ENCODE measurements around the gene MTARC1. TPM values are rescaled to one million over a fixed set of nuclear protein-coding genes. Genes with fewer than 3 reads are reported as not detected.

Gene MTARC1
- total RNA-seq, 1 donor from 2014 or later = 18.0 TPM

DNA sequence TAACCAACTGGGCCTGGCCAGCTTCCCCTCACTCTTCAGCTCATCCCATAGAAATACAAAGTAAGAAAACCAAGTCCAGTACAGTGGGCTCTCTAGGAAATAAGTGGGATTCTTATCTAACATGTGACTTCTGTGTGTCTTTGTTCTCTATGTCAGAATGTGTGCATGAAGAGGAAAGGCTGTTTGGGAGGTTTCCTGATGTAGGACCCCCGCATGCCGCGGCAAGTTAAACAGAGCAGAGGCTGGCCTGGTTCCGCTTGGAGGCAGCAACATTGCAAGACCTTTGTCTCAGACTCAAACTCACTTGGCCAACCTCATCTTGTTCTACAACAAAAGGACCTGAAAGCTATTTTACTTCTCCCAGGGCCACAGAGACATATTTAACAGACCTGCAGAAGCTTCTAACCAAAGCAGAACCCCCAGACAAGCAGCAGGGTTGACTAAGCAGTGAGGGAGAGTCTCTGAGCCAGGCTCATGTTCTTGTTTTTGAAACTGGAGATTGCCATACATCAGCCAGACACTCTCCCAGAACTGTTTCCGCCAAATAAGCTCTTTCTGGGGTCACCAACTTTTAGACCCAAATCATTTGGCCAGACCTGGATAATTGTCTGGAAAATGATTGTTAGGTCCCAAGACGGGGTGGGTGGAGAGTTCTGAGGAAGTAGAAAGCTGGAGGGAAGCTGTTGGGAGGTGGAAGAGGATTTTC, 32.3 kb upstream of the MTARC1 start:
- Mint-ChIP-seq H3K4me1 (ENCODE audit: unreplicated experiment) (peaks cover 32% of the 10 kb centered on the region), H3K27ac (no peak overlapping the region), H3K4me3 (no peak overlapping the region), H3K27me3 (no peaks in the 10 kb centered on the region), H3K9me3 (no peaks in the 10 kb centered on the region), H3K36me3 (peaks cover 18% of the 10 kb centered on the region)
- TF ChIP-seq, protein P1, sequence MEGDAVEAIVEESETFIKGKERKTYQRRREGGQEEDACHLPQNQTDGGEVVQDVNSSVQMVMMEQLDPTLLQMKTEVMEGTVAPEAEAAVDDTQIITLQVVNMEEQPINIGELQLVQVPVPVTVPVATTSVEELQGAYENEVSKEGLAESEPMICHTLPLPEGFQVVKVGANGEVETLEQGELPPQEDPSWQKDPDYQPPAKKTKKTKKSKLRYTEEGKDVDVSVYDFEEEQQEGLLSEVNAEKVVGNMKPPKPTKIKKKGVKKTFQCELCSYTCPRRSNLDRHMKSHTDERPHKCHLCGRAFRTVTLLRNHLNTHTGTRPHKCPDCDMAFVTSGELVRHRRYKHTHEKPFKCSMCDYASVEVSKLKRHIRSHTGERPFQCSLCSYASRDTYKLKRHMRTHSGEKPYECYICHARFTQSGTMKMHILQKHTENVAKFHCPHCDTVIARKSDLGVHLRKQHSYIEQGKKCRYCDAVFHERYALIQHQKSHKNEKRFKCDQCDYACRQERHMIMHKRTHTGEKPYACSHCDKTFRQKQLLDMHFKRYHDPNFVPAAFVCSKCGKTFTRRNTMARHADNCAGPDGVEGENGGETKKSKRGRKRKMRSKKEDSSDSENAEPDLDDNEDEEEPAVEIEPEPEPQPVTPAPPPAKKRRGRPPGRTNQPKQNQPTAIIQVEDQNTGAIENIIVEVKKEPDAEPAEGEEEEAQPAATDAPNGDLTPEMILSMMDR (conservative IDR thresholded peaks at IDR 0.05) = no peak
- DNase-seq (ENCODE audit: extremely low spot score, unreplicated experiment) = no peak

- Mint-ChIP-seq H3K4me1 (ENCODE audit: unreplicated experiment) (peaks cover 29% of the 10 kb centered on the region), H3K36me3 (peaks cover 21% of the 10 kb centered on the region), H3K9me3 (no peaks in the 10 kb centered on the region), H3K27ac (no peak overlapping the region), H3K4me3 (no peak overlapping the region), H3K27me3 (no peaks in the 10 kb centered on the region)
- TF ChIP-seq, protein P1 (conservative IDR thresholded peaks at IDR 0.05) = no peak
- no peak for DNase-seq (ENCODE audit: extremely low spot score, unreplicated experiment)
Measured at GRCh38 chr1:220754918-220755295, 31.8 kb upstream of the MTARC1 start.

DNA sequence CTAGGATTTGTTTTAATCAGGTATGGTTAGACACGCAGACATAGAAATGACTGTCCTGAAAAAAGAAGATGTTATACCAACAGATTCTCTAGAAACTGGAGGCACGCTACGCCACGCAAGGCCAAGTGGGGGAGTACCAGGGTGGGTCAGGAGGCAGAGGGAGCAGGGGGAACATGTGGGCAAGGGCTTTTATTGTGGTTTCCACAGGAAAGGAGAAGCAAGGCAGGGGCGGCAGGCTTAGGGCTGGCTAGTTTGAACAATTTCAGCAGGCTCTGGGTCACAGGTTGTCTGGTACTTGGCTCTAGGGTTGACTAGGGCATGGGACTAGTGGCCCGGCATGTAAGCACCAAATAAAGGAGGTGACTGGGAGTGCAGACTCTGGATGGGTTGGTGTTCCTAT, 31.4 kb upstream of the MTARC1 start:
- Mint-ChIP-seq H3K27ac (no peak overlapping the region), H3K27me3 (no peaks in the 10 kb centered on the region), H3K4me1 (ENCODE audit: unreplicated experiment) (peaks cover 26% of the 10 kb centered on the region), H3K4me3 (no peak overlapping the region), H3K36me3 (peaks cover 21% of the 10 kb centered on the region), H3K9me3 (no peaks in the 10 kb centered on the region)
- DNase-seq (ENCODE audit: extremely low spot score, unreplicated experiment) = no peak
- TF ChIP-seq, protein P1 (conservative IDR thresholded peaks at IDR 0.05) = no peak

GRCh38 chr1:220757441-220757840, 29.3 kb upstream of the MTARC1 start:
- H3K36me3 Mint-ChIP-seq = peaks cover 21% of the 10 kb centered on the region
- H3K27ac Mint-ChIP-seq = no peak overlapping the region
- H3K27me3 Mint-ChIP-seq = no peaks in the 10 kb centered on the region
- H3K4me1 Mint-ChIP-seq (ENCODE audit: unreplicated experiment) = peaks cover 9% of the 10 kb centered on the region
- no peaks in the 10 kb centered on the region for H3K9me3 Mint-ChIP-seq
- TF ChIP-seq, protein P1 (conservative IDR thresholded peaks at IDR 0.05) = no peak
- no peak overlapping the region for H3K4me3 Mint-ChIP-seq
- DNase-seq (ENCODE audit: extremely low spot score, unreplicated experiment) = no peak

DNA sequence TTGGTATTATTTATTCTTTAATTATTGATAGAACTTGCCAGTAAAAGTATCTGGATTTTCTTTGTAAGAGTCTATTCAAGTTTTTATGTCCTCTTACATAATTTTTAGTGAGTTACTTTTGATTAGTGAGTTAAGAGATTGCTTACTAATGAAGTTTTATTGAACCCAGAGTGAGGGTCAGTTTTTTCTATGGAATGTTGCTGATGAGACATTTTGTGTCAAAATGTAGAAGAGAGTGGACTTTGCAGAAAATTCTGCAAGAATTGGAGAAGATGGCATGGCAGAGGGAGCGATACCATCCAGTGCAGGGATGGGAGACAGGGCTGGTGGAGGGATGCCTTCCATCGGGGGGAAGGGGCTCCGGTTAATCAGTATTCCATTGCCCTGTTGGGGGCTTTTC, 27.6 kb upstream of the MTARC1 start:
- no peaks in the 10 kb centered on the region for H3K27me3 Mint-ChIP-seq

More for the DNA sequence above, 27.6 kb upstream of the MTARC1 start:
- no peaks in the 10 kb centered on the region for H3K9me3 Mint-ChIP-seq
- H3K4me1 Mint-ChIP-seq (ENCODE audit: unreplicated experiment) = peaks cover 6% of the 10 kb centered on the region
- TF ChIP-seq, protein P1 (conservative IDR thresholded peaks at IDR 0.05) = no peak
- H3K36me3 Mint-ChIP-seq = peaks cover 21% of the 10 kb centered on the region
- no peak overlapping the region for H3K4me3 Mint-ChIP-seq
- H3K27ac Mint-ChIP-seq = no peak overlapping the region
- no peak for DNase-seq (ENCODE audit: extremely low spot score, unreplicated experiment)
